Measurements from ENCODE around the gene BEST3. TPM values are rescaled to one million over a fixed set of nuclear protein-coding genes. Genes with fewer than 3 reads are reported as not detected.
"Not testable (repeated sequence)": the region's sequence is repeated elsewhere in the genome, so short reads cannot be mapped to it uniquely, and the experiment has no call there.

The BEST3 gene
- total and polyA plus RNA-seq, 2 donors (not counting 1 experiment from before 2014, with no cell fraction given), result not detected

DNA sequence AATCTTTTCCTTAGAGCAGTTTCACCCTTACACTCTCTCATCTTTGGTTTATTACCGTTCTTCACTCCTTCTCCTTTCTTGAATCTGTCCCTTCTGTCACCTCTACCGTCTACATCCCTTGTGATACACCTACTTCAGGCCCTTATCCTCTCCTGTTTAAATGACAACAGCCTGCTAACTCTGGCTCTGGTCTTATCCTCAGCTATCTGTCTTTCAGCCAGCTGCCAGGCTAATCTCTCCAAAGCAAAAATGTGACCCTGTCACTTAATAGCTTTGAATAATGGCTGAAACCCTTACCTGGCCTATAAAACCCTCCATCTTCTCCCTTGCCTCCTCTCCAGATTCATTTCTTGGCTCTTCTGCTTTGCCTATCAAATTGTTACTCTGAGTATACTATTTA, 32.3 kb downstream of the BEST3 start:
- no peaks in the 10 kb centered on the region for H3K36me3 ChIP-seq (replicated peaks in 1 of 2; ENCODE audit: control extremely low read depth in 1 of 2, control insufficient read depth in 1 of 2, extremely low read depth in 1 of 2, insufficient read depth in 2 of 2, low read length in 1 of 2)
- H3K4me2 ChIP-seq (replicated peaks; ENCODE audit: low read depth, low read length, poor library complexity, severe bottlenecking), result no peak overlapping the region
- no peaks in the 10 kb centered on the region for H3K79me2 ChIP-seq (ENCODE audit: control insufficient read depth, insufficient read depth, low read length)
- Mint-ChIP-seq H3K27ac (no peak overlapping the region), H3K4me3 (no peak overlapping the region), H3K9me3 (ENCODE audit: insufficient read depth) (no peaks in the 10 kb centered on the region), H3K27me3 (no peaks in the 10 kb centered on the region), H3K4me1 (no peaks in the 10 kb centered on the region)
- H3K27me3 ChIP-seq (replicated peaks in 1 of 4; ENCODE audit: control extremely low read depth in 1 of 4, control insufficient read depth in 3 of 4, insufficient read depth in 4 of 4, low read length in 3 of 4), result no peaks in the 10 kb centered on the region
- no peak overlapping the region for H3K4me3 ChIP-seq (ENCODE audit: control extremely low read depth in 1 of 5, extremely low read depth in 1 of 5, insufficient read depth in 1 of 5, low read depth in 2 of 5, low read length in 4 of 5)
- no peak for DNase-seq
- TF ChIP-seq, protein P1, sequence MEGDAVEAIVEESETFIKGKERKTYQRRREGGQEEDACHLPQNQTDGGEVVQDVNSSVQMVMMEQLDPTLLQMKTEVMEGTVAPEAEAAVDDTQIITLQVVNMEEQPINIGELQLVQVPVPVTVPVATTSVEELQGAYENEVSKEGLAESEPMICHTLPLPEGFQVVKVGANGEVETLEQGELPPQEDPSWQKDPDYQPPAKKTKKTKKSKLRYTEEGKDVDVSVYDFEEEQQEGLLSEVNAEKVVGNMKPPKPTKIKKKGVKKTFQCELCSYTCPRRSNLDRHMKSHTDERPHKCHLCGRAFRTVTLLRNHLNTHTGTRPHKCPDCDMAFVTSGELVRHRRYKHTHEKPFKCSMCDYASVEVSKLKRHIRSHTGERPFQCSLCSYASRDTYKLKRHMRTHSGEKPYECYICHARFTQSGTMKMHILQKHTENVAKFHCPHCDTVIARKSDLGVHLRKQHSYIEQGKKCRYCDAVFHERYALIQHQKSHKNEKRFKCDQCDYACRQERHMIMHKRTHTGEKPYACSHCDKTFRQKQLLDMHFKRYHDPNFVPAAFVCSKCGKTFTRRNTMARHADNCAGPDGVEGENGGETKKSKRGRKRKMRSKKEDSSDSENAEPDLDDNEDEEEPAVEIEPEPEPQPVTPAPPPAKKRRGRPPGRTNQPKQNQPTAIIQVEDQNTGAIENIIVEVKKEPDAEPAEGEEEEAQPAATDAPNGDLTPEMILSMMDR (IDR thresholded peaks at IDR 0.05), result no peak
- no peak for TF ChIP-seq EZH2 (IDR thresholded peaks at IDR 0.05; ENCODE audit: borderline replicate concordance, insufficient read depth, low read depth, low read length, poor library complexity, severe bottlenecking)
- ATAC-seq (ENCODE audit: low read depth), result no peak
- H2AFZ ChIP-seq (ENCODE audit: insufficient read depth, low read depth, low read length, poor library complexity, severe bottlenecking), result no peak overlapping the region
- H3K27ac ChIP-seq (ENCODE audit: low read length in 2 of 2), result no peak overlapping the region
- intact Hi-C loops (cut with micrococcal nuclease), result no loop called here
- ChIA-PET POLR2A (no interaction called here), CTCF (no interaction called here)
- WGBS (ENCODE audit: insufficient coverage), result 97% methylated on average over 2 of the region's 2 CpGs
- no peaks in the 10 kb centered on the region for H4K20me1 ChIP-seq (ENCODE audit: control insufficient read depth, insufficient read depth, low read length, poor library complexity, severe bottlenecking)
- no peak overlapping the region for H3K9ac ChIP-seq (ENCODE audit: low read length)
- H3K9me3 ChIP-seq (ENCODE audit: control extremely low read depth in 1 of 3, control insufficient read depth in 2 of 3, insufficient read depth in 1 of 3, low read length in 2 of 3), result no peaks in the 10 kb centered on the region
- no peaks in the 10 kb centered on the region for H3K4me1 ChIP-seq (ENCODE audit: control insufficient read depth in 2 of 2, insufficient read depth in 2 of 2, low read length in 2 of 2)

- H3K4me1 ChIP-seq (ENCODE audit: control insufficient read depth in 2 of 2, insufficient read depth in 2 of 2, low read length in 2 of 2); H3K79me2 ChIP-seq (ENCODE audit: control insufficient read depth, insufficient read depth, low read length); intact Hi-C loops (cut with micrococcal nuclease); H3K9me3 ChIP-seq (ENCODE audit: control extremely low read depth in 1 of 3, control insufficient read depth in 2 of 3, insufficient read depth in 1 of 3, low read length in 2 of 3); H3K27ac Mint-ChIP-seq; H3K36me3 ChIP-seq (replicated peaks in 1 of 2; ENCODE audit: control extremely low read depth in 1 of 2, control insufficient read depth in 1 of 2, extremely low read depth in 1 of 2, insufficient read depth in 2 of 2, low read length in 1 of 2); POLR2A ChIA-PET; H3K4me1 Mint-ChIP-seq; H3K27me3 ChIP-seq (replicated peaks in 1 of 4; ENCODE audit: control extremely low read depth in 1 of 4, control insufficient read depth in 3 of 4, insufficient read depth in 4 of 4, low read length in 3 of 4); H3K27ac ChIP-seq (ENCODE audit: low read length in 2 of 2); H3K4me3 ChIP-seq (ENCODE audit: control extremely low read depth in 1 of 5, extremely low read depth in 1 of 5, insufficient read depth in 1 of 5, low read depth in 2 of 5, low read length in 4 of 5); H4K20me1 ChIP-seq (ENCODE audit: control insufficient read depth, insufficient read depth, low read length, poor library complexity, severe bottlenecking); H3K27me3 Mint-ChIP-seq; CTCF ChIA-PET; H3K9me3 Mint-ChIP-seq (ENCODE audit: insufficient read depth); ATAC-seq (ENCODE audit: low read depth); H3K4me2 ChIP-seq (replicated peaks; ENCODE audit: low read depth, low read length, poor library complexity, severe bottlenecking); H3K4me3 Mint-ChIP-seq; DNase-seq; H2AFZ ChIP-seq (ENCODE audit: insufficient read depth, low read depth, low read length, poor library complexity, severe bottlenecking); H3K9ac ChIP-seq (ENCODE audit: low read length): not testable (repeated sequence)
- WGBS (ENCODE audit: insufficient coverage), result 91% methylated on average over 3 of the region's 6 CpGs
Observed at GRCh38 chr12:69664930-69665377, 34.1 kb downstream of the BEST3 start.
